Lower leg skin (tissue), 4 donors: ENCODE results near the gene KIF26B. TPM values are rescaled to one million over a fixed set of nuclear protein-coding genes. Genes with fewer than 3 reads are reported as not detected.
"Not testable (repeated sequence)": the region's sequence is repeated elsewhere in the genome, so short reads cannot be mapped to it uniquely, and the experiment has no call there.

Experiments
- DNase-seq, 2 donors: peaks; one replicate each; pipeline ENCODE4 v3.0.0-alpha.2; 2019; ENCODE audit warnings: low spot score in 2 of 2
- H3K4me3 ChIP-seq: fragments of 200-600 bp; sonication (generic); 2 replicates; pipeline ENCODE4 v1.5.1; 2017; ENCODE audit warnings: mild to moderate bottlenecking, low read depth; ENCODE audit not compliant: poor library complexity, severe bottlenecking
- POLR2A ChIP-seq, 2 donors: fragments of 450-650 bp; IDR thresholded peaks; one replicate each; pipeline ENCODE4 v1.6.1; 2016 to 2017; ENCODE audit warnings: antibody characterized with exemption in 2 of 2, mild to moderate bottlenecking in 1 of 2, moderate library complexity in 1 of 2
- WGBS, 2 donors: methylation state at CpG; one replicate each; pipeline ENCODE4 v1.1.5; 2018; 5-methylcytosine and 5-hydroxymethylcytosine counted together
- intact Hi-C: fragments of 100-400 bp; cut with DNase I; formaldehyde crosslinking; loops from one replicate; pipeline ENCODE4 v1.15.0; 2023; ENCODE audit warnings: low total_unique reads
- total RNA-seq, 4 donors: library from RNA; depleted of rRNA; stranded (reverse); fragments of >200 nt; gene quantifications; one replicate each; pipeline ENCODE4 v1.1.0, GENCODE V29; 2016
- TF ChIP-seq, protein P1 (sequence below), 3 donors: fragments of 450-650 bp; IDR thresholded peaks; one replicate each; pipeline ENCODE4 v1.5.1; 2016; ENCODE audit warnings: antibody characterized with exemption in 3 of 3, mild to moderate bottlenecking in 3 of 3, moderate library complexity in 2 of 3

KIF26B gene
- total RNA-seq, 4 donors from 2014 or later = 3.9 to 6.6 (median 5.7) TPM

- DNase-seq = no peak
- no peak overlapping the region for H3K4me3 ChIP-seq
- no peak for TF ChIP-seq POLR2A (IDR thresholded peaks at IDR 0.05)
- TF ChIP-seq, protein P1, sequence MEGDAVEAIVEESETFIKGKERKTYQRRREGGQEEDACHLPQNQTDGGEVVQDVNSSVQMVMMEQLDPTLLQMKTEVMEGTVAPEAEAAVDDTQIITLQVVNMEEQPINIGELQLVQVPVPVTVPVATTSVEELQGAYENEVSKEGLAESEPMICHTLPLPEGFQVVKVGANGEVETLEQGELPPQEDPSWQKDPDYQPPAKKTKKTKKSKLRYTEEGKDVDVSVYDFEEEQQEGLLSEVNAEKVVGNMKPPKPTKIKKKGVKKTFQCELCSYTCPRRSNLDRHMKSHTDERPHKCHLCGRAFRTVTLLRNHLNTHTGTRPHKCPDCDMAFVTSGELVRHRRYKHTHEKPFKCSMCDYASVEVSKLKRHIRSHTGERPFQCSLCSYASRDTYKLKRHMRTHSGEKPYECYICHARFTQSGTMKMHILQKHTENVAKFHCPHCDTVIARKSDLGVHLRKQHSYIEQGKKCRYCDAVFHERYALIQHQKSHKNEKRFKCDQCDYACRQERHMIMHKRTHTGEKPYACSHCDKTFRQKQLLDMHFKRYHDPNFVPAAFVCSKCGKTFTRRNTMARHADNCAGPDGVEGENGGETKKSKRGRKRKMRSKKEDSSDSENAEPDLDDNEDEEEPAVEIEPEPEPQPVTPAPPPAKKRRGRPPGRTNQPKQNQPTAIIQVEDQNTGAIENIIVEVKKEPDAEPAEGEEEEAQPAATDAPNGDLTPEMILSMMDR (IDR thresholded peaks at IDR 0.05) = no peak
- intact Hi-C loops = no loop called here
- WGBS, 2 donors = 67 to 75% methylated on average over 6 of the region's 6 CpGs
These were observed 177.7 kb downstream of the KIF26B start for GRCh38 chr1:245332513-245332912.

GRCh38 chr1:245334235-245334634 lies 179.4 kb downstream of the KIF26B start:
- H3K4me3 ChIP-seq = no peak overlapping the region
- no peak for TF ChIP-seq POLR2A (IDR thresholded peaks at IDR 0.05)
- TF ChIP-seq, protein P1 (IDR thresholded peaks at IDR 0.05) = no peak
- DNase-seq = no peak
- 86 to 91% methylated on average over 4 of the region's 4 CpGs for WGBS, 2 donors
- intact Hi-C loops = no loop called here

- H3K4me3 ChIP-seq = no peak overlapping the region
- WGBS, 2 donors = 90 to 94% methylated on average over 9 of the region's 9 CpGs
- DNase-seq = no peak
- intact Hi-C loops = no loop called here
- no peak for TF ChIP-seq POLR2A (IDR thresholded peaks at IDR 0.05)
- TF ChIP-seq, protein P1 (IDR thresholded peaks at IDR 0.05) = no peak
These were observed 180.2 kb downstream of the KIF26B start for GRCh38 chr1:245334827-245335490.

- DNase-seq, intact Hi-C loops: not testable (repeated sequence)
- WGBS, 2 donors = 82 to 92% methylated on average over 22 of the region's 22 CpGs
These were observed 180.9 kb downstream of the KIF26B start for GRCh38 chr1:245335684-245336083.

DNA sequence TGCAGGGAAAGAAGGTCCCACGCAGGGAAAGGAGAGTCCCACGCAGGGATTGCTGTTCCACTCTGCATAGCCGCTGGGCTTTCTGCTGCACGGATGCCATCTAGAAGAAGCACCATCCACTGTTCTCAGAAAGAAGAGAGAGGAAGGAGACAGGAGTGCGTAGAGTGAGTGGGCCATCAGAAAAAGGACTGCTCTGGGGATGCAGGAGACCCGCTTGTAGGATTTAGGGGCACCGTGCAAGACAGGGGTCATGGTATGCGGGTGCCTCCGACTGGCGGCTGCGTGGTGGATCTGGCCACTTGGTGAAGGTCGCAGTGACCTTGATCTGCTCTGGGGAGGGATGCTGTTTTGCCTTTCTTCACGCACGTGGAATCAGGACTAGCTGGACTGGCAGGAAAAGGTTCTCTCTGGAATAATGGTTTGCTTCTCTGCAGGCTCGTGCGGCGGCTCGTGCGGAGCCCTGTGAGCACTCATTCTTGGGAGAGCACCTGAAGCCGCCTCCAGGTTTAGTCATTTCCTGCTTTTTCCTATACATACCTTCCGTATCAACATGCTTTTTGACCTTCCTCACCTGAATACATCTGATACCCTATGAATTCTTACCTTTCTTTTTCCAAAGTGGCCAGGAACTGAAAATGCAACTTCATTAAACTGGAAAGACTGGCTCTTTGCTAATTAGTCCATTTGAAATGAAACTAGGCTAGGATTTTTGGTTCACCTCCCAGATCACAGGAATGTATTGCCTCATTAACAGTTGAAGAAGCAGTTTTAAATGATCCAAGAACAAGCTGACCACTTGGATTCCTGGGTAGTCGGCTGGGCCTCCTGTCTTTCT lies 181.6 kb downstream of the KIF26B start:
- TF ChIP-seq, protein P1 (IDR thresholded peaks at IDR 0.05) = no peak
- no peak for TF ChIP-seq POLR2A (IDR thresholded peaks at IDR 0.05)
- WGBS, 2 donors = 57 to 73% methylated on average over 22 of the region's 22 CpGs
- no peak overlapping the region for H3K4me3 ChIP-seq
- no peak for DNase-seq
- intact Hi-C loops = no loop called here

More at GRCh38 chr1:245335684-245336083, 180.9 kb downstream of the KIF26B start:
- H3K4me3 ChIP-seq = not testable (repeated sequence)

- intact Hi-C loops, DNase-seq, H3K4me3 ChIP-seq: not testable (repeated sequence)
- 88 to 89% methylated on average over 2 of the region's 2 CpGs for WGBS, 2 donors
These were observed 182.2 kb downstream of the KIF26B start for GRCh38 chr1:245336984-245337355.
